ENCODE measurements around the gene DRC3.

GRCh38 chr17:18025241-18025944 is 52.7 kb downstream of the DRC3 start:
- TF ChIP-seq POLR2A (IDR thresholded peaks at IDR 0.05) (no peak), POLR2AphosphoS5 (IDR thresholded peaks at IDR 0.05) (no peak), CTCF (IDR thresholded peaks at IDR 0.05) (no peak), EP300 (IDR thresholded peaks at IDR 0.05) (no peak)

Data from gastroesophageal sphincter (tissue), 3 donors.